Esophagus squamous epithelium (tissue), 5 donors: Measurements from ENCODE around the gene HTR3B. TPM values are rescaled to one million over a fixed set of nuclear protein-coding genes. Genes with fewer than 3 reads are reported as not detected.
"Not testable (repeated sequence)": the region's sequence is repeated elsewhere in the genome, so short reads cannot be mapped to it uniquely, and the experiment has no call there.

Experiments used
- DNase-seq: peaks from one replicate; lab custom pipeline; 2025; lab: John Stamatoyannopoulos, UW
- H3K27ac ChIP-seq, 4 donors: fragments of 200-600 bp; sonication (generic); one replicate each; pipeline ENCODE4 v1.5.1; 2016 to 2019; ENCODE audit warnings: mild to moderate bottlenecking in 1 of 4
- H3K27me3 ChIP-seq, 4 donors: fragments of 200-600 bp; sonication (generic); 1 replicate in 3 of 4; 2 replicates in 1 of 4; pipeline versions ENCODE4 v1.5.1 to v1.6.0; 2017 to 2021; ENCODE audit warnings: antibody characterized with exemption in 1 of 4
- H3K36me3 ChIP-seq, 3 donors: fragments of 200-600 bp; sonication (generic); one replicate each; pipeline ENCODE4 v1.5.1; 2016 to 2019
- H3K4me1 ChIP-seq, 3 donors: fragments of 200-600 bp; sonication (generic); one replicate each; pipeline ENCODE4 v1.5.1; 2017 to 2019
- H3K4me3 ChIP-seq, 4 donors: fragments of 200-600 bp; sonication (generic); 1 replicate in 3 of 4; 2 replicates in 1 of 4; pipeline ENCODE4 v1.5.1; 2016 to 2019; ENCODE audit warnings: mild to moderate bottlenecking in 2 of 4, moderate library complexity in 1 of 4
- H3K9me3 ChIP-seq, 3 donors: fragments of 200-600 bp; sonication (generic); one replicate each; pipeline ENCODE4 v1.5.1; 2016 to 2019
- POLR2A ChIP-seq, 4 donors: fragments of 450-650 bp; IDR thresholded peaks; one replicate each; pipeline ENCODE4 v1.6.1; 2017; ENCODE audit warnings: antibody characterized with exemption in 4 of 4, mild to moderate bottlenecking in 4 of 4, moderate library complexity in 3 of 4
- WGBS, 2 donors: methylation state at CpG; one replicate each; pipeline ENCODE4 v1.1.5; 2018; 5-methylcytosine and 5-hydroxymethylcytosine counted together
- intact Hi-C: fragments of 100-400 bp; cut with DNase I; formaldehyde crosslinking; loops from one replicate; pipeline ENCODE4 v1.15.0; 2022
- total RNA-seq, 4 donors: library from RNA; depleted of rRNA; stranded (reverse); fragments of >200 nt; gene quantifications; one replicate each; pipeline ENCODE4 v1.1.0, GENCODE V29; 2016
- TF ChIP-seq, protein P1 (sequence below), 6 experiments: fragments of 450-650 bp in 4 of 6; fragments of 200-600 bp in 2 of 6; sonication (generic) in 2 of 6; IDR thresholded peaks; one replicate each; pipeline ENCODE4 v1.5.1; 2016 to 2019; ENCODE audit warnings: antibody characterized with exemption in 6 of 6, mild to moderate bottlenecking in 4 of 6, moderate library complexity in 4 of 6
- donor health status: DM: yes; HTN: yes; CAD: no.

The HTR3B gene
- total RNA-seq, 4 donors from 2014 or later = 0.15 to 0.64 (median 0.19) TPM; not detected in 1

DNA sequence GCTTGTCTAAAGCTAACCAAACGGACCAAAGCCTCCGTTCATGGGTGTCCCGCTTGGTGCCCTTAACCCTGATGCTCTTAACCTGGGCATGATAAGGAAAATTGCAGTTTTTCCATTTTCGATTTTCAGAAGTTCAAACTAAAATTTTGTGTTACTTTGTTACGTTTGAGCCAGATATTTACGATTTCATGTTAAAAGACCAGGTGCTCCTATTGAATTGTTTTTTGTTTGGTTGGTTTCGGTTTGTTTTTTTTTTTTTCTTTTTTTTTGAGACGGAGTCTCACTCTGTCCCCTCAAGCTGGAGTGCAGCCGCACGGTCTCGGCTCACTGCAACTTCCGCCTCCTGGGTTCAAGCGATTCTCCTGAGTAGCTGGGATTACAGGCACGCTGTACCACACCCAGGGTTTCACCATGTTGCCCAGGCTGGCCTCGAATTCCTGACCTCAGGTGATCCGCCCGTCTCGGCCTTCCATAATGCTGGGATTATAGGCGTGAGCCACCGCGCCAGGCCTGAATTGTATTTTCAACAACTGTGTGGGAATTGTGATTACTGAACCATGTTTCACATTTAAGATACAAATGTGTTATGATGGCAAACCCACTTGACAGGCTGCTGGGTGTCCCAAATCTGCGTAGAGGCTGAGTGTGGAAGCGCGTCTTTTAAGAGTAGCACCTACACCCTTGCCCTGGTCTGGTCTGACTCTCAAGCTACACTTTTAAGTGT is 28.4 kb upstream of the HTR3B start:
- H3K4me1 ChIP-seq = peaks cover 4 to 37% (median 18%) of the 10 kb centered on the region in 3 donors
- peak overlapping the region; percentile 87 to 96 (median 94) for H3K27ac ChIP-seq
- WGBS, 2 donors = 46 to 57% methylated on average over 19 to 24 of the region's 24 CpGs
- H3K9me3 ChIP-seq = no peaks in the 10 kb centered on the region
- peak overlapping the region; percentile 64 to 91 (median 80) for H3K4me3 ChIP-seq
- no peaks in the 10 kb centered on the region for H3K27me3 ChIP-seq
- H3K36me3 ChIP-seq = no peaks in the 10 kb centered on the region
- no peak for DNase-seq
- TF ChIP-seq, protein P1, sequence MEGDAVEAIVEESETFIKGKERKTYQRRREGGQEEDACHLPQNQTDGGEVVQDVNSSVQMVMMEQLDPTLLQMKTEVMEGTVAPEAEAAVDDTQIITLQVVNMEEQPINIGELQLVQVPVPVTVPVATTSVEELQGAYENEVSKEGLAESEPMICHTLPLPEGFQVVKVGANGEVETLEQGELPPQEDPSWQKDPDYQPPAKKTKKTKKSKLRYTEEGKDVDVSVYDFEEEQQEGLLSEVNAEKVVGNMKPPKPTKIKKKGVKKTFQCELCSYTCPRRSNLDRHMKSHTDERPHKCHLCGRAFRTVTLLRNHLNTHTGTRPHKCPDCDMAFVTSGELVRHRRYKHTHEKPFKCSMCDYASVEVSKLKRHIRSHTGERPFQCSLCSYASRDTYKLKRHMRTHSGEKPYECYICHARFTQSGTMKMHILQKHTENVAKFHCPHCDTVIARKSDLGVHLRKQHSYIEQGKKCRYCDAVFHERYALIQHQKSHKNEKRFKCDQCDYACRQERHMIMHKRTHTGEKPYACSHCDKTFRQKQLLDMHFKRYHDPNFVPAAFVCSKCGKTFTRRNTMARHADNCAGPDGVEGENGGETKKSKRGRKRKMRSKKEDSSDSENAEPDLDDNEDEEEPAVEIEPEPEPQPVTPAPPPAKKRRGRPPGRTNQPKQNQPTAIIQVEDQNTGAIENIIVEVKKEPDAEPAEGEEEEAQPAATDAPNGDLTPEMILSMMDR (IDR thresholded peaks at IDR 0.05) = no peak
- TF ChIP-seq POLR2A (IDR thresholded peaks at IDR 0.05) = no peak
- intact Hi-C loops = no loop called here

DNA sequence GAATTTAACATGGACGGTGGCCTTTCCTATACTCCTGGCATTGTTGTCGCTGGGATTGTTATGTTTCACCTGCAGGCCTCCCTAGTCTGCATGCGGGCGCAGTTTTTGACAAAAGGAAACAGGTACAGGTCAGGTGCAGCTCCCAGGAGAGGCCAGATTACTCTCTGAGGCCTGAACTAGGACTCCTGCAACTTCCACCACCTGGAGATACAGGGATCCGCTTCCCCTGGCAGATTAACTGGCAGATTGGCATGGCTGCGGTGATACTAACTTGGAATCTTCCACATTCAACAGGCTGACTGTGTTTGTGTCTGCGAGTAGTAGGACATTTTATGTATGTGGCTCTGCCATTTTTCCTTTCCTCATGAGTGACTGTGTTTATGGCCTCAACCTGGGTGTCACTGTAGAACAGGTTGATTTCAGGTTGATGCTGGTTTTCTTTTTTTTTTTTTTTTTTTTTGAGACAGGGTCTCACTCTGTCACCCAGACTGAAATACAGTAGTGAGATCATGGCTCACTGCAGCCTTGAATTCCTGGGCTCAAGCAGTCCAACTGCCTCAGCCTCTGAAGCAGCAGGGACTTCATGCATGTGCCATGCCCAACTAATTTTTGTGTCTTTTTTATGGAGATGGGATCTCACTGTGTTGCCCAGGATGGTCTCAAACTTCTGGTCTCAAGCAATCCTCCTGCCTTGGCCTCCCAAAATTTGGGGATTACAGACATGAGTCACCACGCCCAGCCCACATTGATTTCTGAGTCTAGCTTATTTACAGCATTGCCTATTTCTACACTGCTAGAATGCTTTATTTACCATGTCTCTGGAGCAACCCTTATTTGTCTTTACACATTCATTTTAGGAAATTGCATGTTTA is 27.6 kb upstream of the HTR3B start:
- Histone ChIP-seq H3K4me3 (no peak overlapping the region), H3K27ac (peak overlapping the region in 2 of 4 donors; percentile 87 to 93), H3K27me3 (no peaks in the 10 kb centered on the region), H3K36me3 (no peaks in the 10 kb centered on the region), H3K4me1 (peaks cover 4 to 32% (median 18%) of the 10 kb centered on the region in 3 donors), H3K9me3 (no peaks in the 10 kb centered on the region)
- WGBS, 2 donors = 88 to 99% methylated on average over 5 to 6 of the region's 8 CpGs
- DNase-seq = no peak
- intact Hi-C loops = no loop called here
- TF ChIP-seq, protein P1 (IDR thresholded peaks at IDR 0.05) = no peak
- no peak for TF ChIP-seq POLR2A (IDR thresholded peaks at IDR 0.05)

DNA sequence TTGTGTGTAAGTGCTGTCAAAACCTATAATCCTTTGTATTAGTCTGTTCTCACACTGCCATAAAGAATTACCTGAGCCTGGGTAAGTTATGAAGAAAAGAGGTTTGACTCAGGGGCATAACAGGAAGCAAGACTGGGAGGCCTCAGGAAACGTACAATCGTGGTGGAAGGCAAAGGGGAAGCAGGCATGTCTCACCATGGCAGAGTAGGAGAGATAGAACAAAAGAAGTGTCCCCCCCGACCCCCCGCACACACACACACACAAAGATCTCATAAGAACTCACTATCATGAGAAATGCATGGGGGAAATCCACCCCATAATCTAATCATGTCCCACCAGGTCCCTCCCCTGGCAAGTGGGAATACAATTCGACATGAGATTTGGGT is 26.9 kb upstream of the HTR3B start:
- DNase-seq = no peak

DNA sequence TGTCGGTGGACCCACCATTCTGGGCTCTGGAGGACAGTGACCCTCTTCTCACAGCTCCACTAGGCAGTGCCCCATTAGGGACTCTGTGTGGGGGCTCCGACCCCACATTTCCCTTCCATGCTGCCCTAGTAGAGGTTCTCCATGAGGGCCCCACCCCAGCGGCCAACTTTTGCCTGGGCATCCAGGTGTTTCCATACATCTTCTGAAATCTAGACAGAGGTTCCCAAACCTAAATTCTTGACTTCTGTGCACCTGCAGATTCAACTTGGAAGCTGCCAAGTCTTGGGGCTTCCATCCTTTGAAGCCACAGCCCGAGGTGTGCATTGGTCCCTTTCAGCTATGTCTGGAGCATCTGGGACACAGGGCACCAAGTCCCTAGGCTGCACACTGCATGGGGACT is 25.1 kb upstream of the HTR3B start:
- not testable (repeated sequence) for DNase-seq, H3K27ac ChIP-seq
- 100% methylated on average over 1 to 2 of the region's 4 CpGs for WGBS, 2 donors

More for the DNA sequence above, 26.9 kb upstream of the HTR3B start:
- intact Hi-C loops = no loop called here
- no peaks in the 10 kb centered on the region for H3K27me3 ChIP-seq
- no peaks in the 10 kb centered on the region for H3K9me3 ChIP-seq
- H3K27ac ChIP-seq = no peak overlapping the region
- WGBS, 2 donors = 63 to 80% methylated on average over 5 of the region's 5 CpGs
- no peak overlapping the region for H3K4me3 ChIP-seq
- TF ChIP-seq POLR2A (IDR thresholded peaks at IDR 0.05) = no peak
- TF ChIP-seq, protein P1 (IDR thresholded peaks at IDR 0.05) = no peak
- peaks cover 4 to 26% (median 18%) of the 10 kb centered on the region in 3 donors for H3K4me1 ChIP-seq
- H3K36me3 ChIP-seq = no peaks in the 10 kb centered on the region

DNA sequence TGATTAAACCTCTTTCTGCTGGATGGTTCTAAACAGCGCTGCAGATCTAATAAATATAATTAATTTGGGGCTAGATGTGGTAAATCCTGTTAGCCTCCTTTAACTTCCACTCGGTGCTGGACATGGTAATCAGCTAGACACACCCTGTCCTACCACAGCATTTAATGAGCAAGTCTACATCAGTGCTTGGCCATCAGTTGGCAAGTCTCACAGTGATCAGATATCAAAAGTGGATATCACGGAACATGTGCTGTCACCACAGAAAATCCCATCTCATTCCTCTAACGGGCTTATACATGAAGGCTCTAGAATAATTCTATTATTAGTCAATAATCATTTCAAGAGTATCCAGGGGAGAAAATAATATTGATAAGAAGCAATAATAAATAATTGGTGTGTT is 23.6 kb upstream of the HTR3B start:
- Histone ChIP-seq H3K27me3 (no peaks in the 10 kb centered on the region), H3K36me3 (no peaks in the 10 kb centered on the region), H3K4me1 (peaks cover 4 to 5% (median 5%) of the 10 kb centered on the region in 3 donors), H3K27ac (no peak overlapping the region), H3K4me3 (no peak overlapping the region), H3K9me3 (no peaks in the 10 kb centered on the region)
- WGBS, 2 donors = 76 to 83% methylated on average over 4 of the region's 4 CpGs
- intact Hi-C loops = no loop called here
- no peak for DNase-seq
- TF ChIP-seq, protein P1 (IDR thresholded peaks at IDR 0.05) = no peak
- no peak for TF ChIP-seq POLR2A (IDR thresholded peaks at IDR 0.05)

More for the DNA sequence above, 25.1 kb upstream of the HTR3B start:
- H3K4me3 ChIP-seq, intact Hi-C loops, H3K4me1 ChIP-seq, H3K9me3 ChIP-seq, H3K27me3 ChIP-seq, H3K36me3 ChIP-seq: not testable (repeated sequence)
